Vagina (tissue), 2 donors: ENCODE results near the gene TPO.

Experiments
- POLR2A ChIP-seq, 2 donors: fragments of 450-650 bp; IDR thresholded peaks; one replicate each; pipeline ENCODE4 v1.6.1; 2017; ENCODE audit warnings: antibody characterized with exemption in 2 of 2, mild to moderate bottlenecking in 2 of 2, moderate library complexity in 2 of 2
- TF ChIP-seq, protein P1 (sequence below), 3 experiments: fragments of 450-650 bp in 2 of 3; fragments of 200-600 bp in 1 of 3; sonication (generic) in 1 of 3; IDR thresholded peaks; one replicate each; pipeline ENCODE4 v1.5.1; 2017 to 2019; ENCODE audit warnings: antibody characterized with exemption in 3 of 3, mild to moderate bottlenecking in 2 of 3, moderate library complexity in 2 of 3

DNA sequence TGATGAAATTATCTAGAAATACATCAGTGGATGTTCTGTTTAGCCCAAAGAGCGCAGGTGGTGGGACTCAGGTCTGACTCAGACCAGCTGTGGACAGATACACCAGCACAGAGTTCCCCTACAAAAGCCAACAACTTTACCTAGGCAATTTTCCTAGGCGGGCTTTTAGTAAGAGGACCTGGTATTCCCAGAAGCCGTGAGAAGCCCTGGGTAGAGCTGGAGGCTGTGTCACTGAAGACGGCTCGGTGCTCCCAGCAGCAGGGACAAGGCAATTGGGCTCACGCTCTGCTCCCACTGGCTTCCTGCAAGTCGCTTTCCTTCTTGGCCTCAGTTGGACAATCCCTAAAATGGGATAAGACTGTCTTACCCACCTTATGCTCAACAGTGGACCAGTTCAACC is 41.1 kb downstream of the TPO start:
- TF ChIP-seq, protein P1, sequence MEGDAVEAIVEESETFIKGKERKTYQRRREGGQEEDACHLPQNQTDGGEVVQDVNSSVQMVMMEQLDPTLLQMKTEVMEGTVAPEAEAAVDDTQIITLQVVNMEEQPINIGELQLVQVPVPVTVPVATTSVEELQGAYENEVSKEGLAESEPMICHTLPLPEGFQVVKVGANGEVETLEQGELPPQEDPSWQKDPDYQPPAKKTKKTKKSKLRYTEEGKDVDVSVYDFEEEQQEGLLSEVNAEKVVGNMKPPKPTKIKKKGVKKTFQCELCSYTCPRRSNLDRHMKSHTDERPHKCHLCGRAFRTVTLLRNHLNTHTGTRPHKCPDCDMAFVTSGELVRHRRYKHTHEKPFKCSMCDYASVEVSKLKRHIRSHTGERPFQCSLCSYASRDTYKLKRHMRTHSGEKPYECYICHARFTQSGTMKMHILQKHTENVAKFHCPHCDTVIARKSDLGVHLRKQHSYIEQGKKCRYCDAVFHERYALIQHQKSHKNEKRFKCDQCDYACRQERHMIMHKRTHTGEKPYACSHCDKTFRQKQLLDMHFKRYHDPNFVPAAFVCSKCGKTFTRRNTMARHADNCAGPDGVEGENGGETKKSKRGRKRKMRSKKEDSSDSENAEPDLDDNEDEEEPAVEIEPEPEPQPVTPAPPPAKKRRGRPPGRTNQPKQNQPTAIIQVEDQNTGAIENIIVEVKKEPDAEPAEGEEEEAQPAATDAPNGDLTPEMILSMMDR (IDR thresholded peaks at IDR 0.05): no peak
- TF ChIP-seq POLR2A (IDR thresholded peaks at IDR 0.05): no peak
